H1 (cell line): ENCODE results near the gene TRAM1L1. TPM values are rescaled to one million over a fixed set of nuclear protein-coding genes. Genes with fewer than 3 reads are reported as not detected.

ENCODE experiments used
- CTCF ChIA-PET: fragments of 300-600 bp; sonication (Branson Sonifier 250); formaldehyde crosslinking; loops from one replicate; lab custom pipeline; 2021; ENCODE audit not compliant: partially characterized antibody; lab: Charles Lee
- POLR2A ChIA-PET: fragments of 300-600 bp; sonication (Branson Sonifier 250); formaldehyde crosslinking; loops from one replicate; lab custom pipeline; 2021; ENCODE audit warnings: inconsistent platforms; ENCODE audit not compliant: partially characterized antibody; lab: Charles Lee
- DNase-seq, 2 experiments: peaks; one replicate each; pipeline versions ENCODE4 v3.0.0 to v3.0.0-alpha.2; 2010 to 2022; ENCODE audit warnings: low spot score in 2 of 2, low read depth in 1 of 2, mixed read lengths in 1 of 2
- FAIRE-seq: peaks from 2 replicates; lab custom pipeline; 2011; peaks lifted over from hg19 to GRCh38; lab: Jason Lieb, UNC
- H2AFZ ChIP-seq: 2 replicates; pipeline ENCODE4 v1.8.1; 2012; ENCODE audit warnings: low read length, inconsistent platforms
- H2AK5ac ChIP-seq: 2 replicates; pipeline ENCODE4 v1.6.1; 2013; ENCODE audit warnings: low read depth, low read length
- H2BK120ac ChIP-seq: replicated peaks from 2 replicates; pipeline ENCODE3; 2013; ENCODE audit warnings: low read depth, low read length, inconsistent platforms
- H2BK12ac ChIP-seq: 2 replicates; pipeline ENCODE4 v1.6.1; 2013; ENCODE audit warnings: low read depth, low read length
- H2BK15ac ChIP-seq: 2 replicates; pipeline ENCODE4 v1.6.1; 2013; ENCODE audit warnings: low read length
- H2BK20ac ChIP-seq: 2 replicates; pipeline ENCODE4 v1.6.1; 2013; ENCODE audit warnings: low read length
- H2BK5ac ChIP-seq: 2 replicates; pipeline ENCODE4 v1.6.1; 2013; ENCODE audit warnings: low read depth, low read length
- H3K14ac ChIP-seq: 2 replicates; pipeline ENCODE4 v1.6.1; 2013; ENCODE audit warnings: inconsistent platforms; ENCODE audit not compliant: insufficient read length
- H3K18ac ChIP-seq: 2 replicates; pipeline ENCODE4 v1.6.1; 2013; ENCODE audit warnings: low read length; ENCODE audit errors: extremely low read depth
- H3K23ac ChIP-seq: 2 replicates; pipeline ENCODE4 v1.6.1; 2013; ENCODE audit warnings: inconsistent platforms; ENCODE audit not compliant: insufficient read length
- H3K23me2 ChIP-seq: 2 replicates; pipeline ENCODE4 v1.6.1; 2013; ENCODE audit warnings: low read depth, low read length
- H3K27ac ChIP-seq: 2 replicates; pipeline ENCODE4 v1.6.1; 2011; ENCODE audit warnings: low read depth, low read length, inconsistent platforms
- H3K27me3 ChIP-seq, 4 experiments: replicated peaks in 1 of 4; 1 replicate in 1 of 4; 2 replicates in 3 of 4; pipeline versions ENCODE4 v1.6.1 to v1.8.1; 2011 to 2013; ENCODE audit warnings: low read length in 3 of 4, mild to moderate bottlenecking in 3 of 4, inconsistent platforms in 2 of 4, mixed read lengths in 2 of 4, moderate library complexity in 1 of 4; ENCODE audit not compliant: control insufficient read depth in 3 of 4, insufficient read depth in 3 of 4; ENCODE audit errors: extremely low read depth in 1 of 4
- H3K36me3 ChIP-seq, 4 experiments: 2 replicates each; pipeline versions ENCODE4 v1.6.1 to v1.8.1; 2011 to 2013; ENCODE audit warnings: mild to moderate bottlenecking in 4 of 4, low read length in 3 of 4, moderate library complexity in 2 of 4, control low read depth in 1 of 4, inconsistent platforms in 1 of 4; ENCODE audit not compliant: insufficient read depth in 4 of 4, control insufficient read depth in 2 of 4
- H3K4ac ChIP-seq: replicated peaks from 2 replicates; pipeline ENCODE3; 2013; ENCODE audit warnings: low read length, low read depth, mixed read lengths, inconsistent platforms; ENCODE audit not compliant: insufficient read length
- H3K4me1 ChIP-seq, 4 experiments: replicated peaks in 1 of 4; 1 replicate in 1 of 4; 2 replicates in 3 of 4; pipeline versions ENCODE4 v1.6.1 to v1.8.1; 2011 to 2013; ENCODE audit warnings: low read length in 3 of 4, inconsistent platforms in 2 of 4, mixed read lengths in 1 of 4; ENCODE audit not compliant: insufficient read depth in 4 of 4, control insufficient read depth in 3 of 4
- H3K4me2 ChIP-seq, 2 experiments: 2 replicates each; pipeline versions ENCODE4 v1.6.1 to v1.8.1; 2011 to 2013; ENCODE audit warnings: low read depth in 2 of 2, low read length in 2 of 2, control low read depth in 1 of 2, inconsistent platforms in 1 of 2, mild to moderate bottlenecking in 1 of 2; ENCODE audit not compliant: insufficient read depth in 1 of 2
- H3K4me3 ChIP-seq, 4 experiments: fragments of 200-600, 300-600 bp in 1 of 4; sonication (generic), shearing (Covaris generic), sonication (Bioruptor Twin) in 1 of 4; 2 replicates each; pipeline versions ENCODE4 v1.5.1 to v1.8.1; 2011 to 2016; ENCODE audit warnings: low read length in 4 of 4, low read depth in 3 of 4, control low read depth in 2 of 4, inconsistent platforms in 2 of 4, mild to moderate bottlenecking in 2 of 4, mixed read lengths in 1 of 4, moderate library complexity in 1 of 4; ENCODE audit not compliant: insufficient read depth in 2 of 4; ENCODE audit errors: extremely low read depth in 1 of 4
- H3K56ac ChIP-seq: replicated peaks from 2 replicates; pipeline ENCODE3; 2013; ENCODE audit warnings: low read depth, mild to moderate bottlenecking, mixed read lengths, low read length, inconsistent platforms; ENCODE audit not compliant: insufficient read length
- H3K79me1 ChIP-seq: 2 replicates; pipeline ENCODE4 v1.6.1; 2013; ENCODE audit warnings: low read depth, low read length, control low read depth
- H3K79me2 ChIP-seq, 2 experiments: 2 replicates each; pipeline versions ENCODE4 v1.6.1 to v1.8.1; 2012 to 2013; ENCODE audit warnings: low read length in 2 of 2, mild to moderate bottlenecking in 2 of 2, inconsistent platforms in 1 of 2; ENCODE audit not compliant: insufficient read depth in 2 of 2, control insufficient read depth in 1 of 2
- H3K9ac ChIP-seq, 4 experiments: replicated peaks in 1 of 4; 1 replicate in 1 of 4; 2 replicates in 3 of 4; pipeline versions ENCODE4 v1.6.1 to v1.8.1; 2011 to 2013; ENCODE audit warnings: low read depth in 3 of 4, low read length in 3 of 4, control low read depth in 2 of 4, mild to moderate bottlenecking in 2 of 4, moderate library complexity in 2 of 4, inconsistent platforms in 1 of 4; ENCODE audit errors: extremely low read depth in 1 of 4
- H3K9me3 ChIP-seq, 2 experiments: 2 replicates each; pipeline versions ENCODE4 v1.6.1 to v1.8.1; 2012 to 2013; ENCODE audit warnings: mild to moderate bottlenecking in 2 of 2, moderate library complexity in 2 of 2, control low read depth in 1 of 2, inconsistent platforms in 1 of 2, low read depth in 1 of 2, low read length in 1 of 2, mixed read lengths in 1 of 2; ENCODE audit not compliant: insufficient read depth in 2 of 2
- H4K20me1 ChIP-seq, 2 experiments: replicated peaks in 1 of 2; 2 replicates each; pipeline versions ENCODE3 to v1.8.1; 2011 to 2013; ENCODE audit warnings: inconsistent platforms in 2 of 2, low read length in 2 of 2, mild to moderate bottlenecking in 1 of 2; ENCODE audit not compliant: insufficient read depth in 2 of 2, control insufficient read depth in 1 of 2
- H4K5ac ChIP-seq: 2 replicates; pipeline ENCODE4 v1.6.1; 2013; ENCODE audit warnings: low read length, low read depth, mixed read lengths, inconsistent platforms; ENCODE audit not compliant: insufficient read length
- H4K8ac ChIP-seq: 2 replicates; pipeline ENCODE4 v1.8.0; 2013; ENCODE audit warnings: mild to moderate bottlenecking, moderate library complexity, low read length, inconsistent platforms; ENCODE audit not compliant: insufficient read depth; ENCODE audit errors: extremely low read depth
- H4K91ac ChIP-seq: replicated peaks from 2 replicates; pipeline ENCODE3; 2013; ENCODE audit warnings: low read length, mixed read lengths, inconsistent platforms; ENCODE audit not compliant: insufficient read length
- ASH2L ChIP-seq: fragments of 200-600, 300-600 bp; sonication (generic); IDR thresholded peaks from one replicate; pipeline ENCODE4 v1.7.1; 2017; ENCODE audit warnings: low read length
- EZH2 ChIP-seq: fragments of 200-600 bp; sonication (generic); IDR thresholded peaks from 2 replicates; pipeline ENCODE4 v1.7.1; 2012; ENCODE audit warnings: low read depth, mild to moderate bottlenecking, moderate library complexity, low read length, inconsistent platforms; ENCODE audit not compliant: severe bottlenecking
- FOSL1 ChIP-seq: IDR thresholded peaks from 2 replicates; pipeline ENCODE4 v1.6.1; 2011; ENCODE audit warnings: mild to moderate bottlenecking, low read depth, low read length, moderate library complexity; ENCODE audit not compliant: insufficient read depth
- KDM1A ChIP-seq: fragments of 200-600, 300-600 bp; sonication (generic); IDR thresholded peaks from 2 replicates; pipeline ENCODE4 v1.7.1; 2016; ENCODE audit warnings: mild to moderate bottlenecking, low read length, borderline replicate concordance
- PHF8 ChIP-seq: fragments of 200-600 bp; sonication (generic); conservative IDR thresholded peaks from 2 replicates; pipeline ENCODE4 v1.7.1; 2012; ENCODE audit warnings: low read depth, mild to moderate bottlenecking, inconsistent platforms, low read length, moderate library complexity
- RBBP5 ChIP-seq: IDR thresholded peaks from 2 replicates; pipeline ENCODE4 v1.7.1; 2012; ENCODE audit warnings: low read depth, mild to moderate bottlenecking, inconsistent platforms, low read length, moderate library complexity, borderline replicate concordance
- RNF2 ChIP-seq: fragments of 200-900, 300-1000 bp; sonication (generic); IDR thresholded peaks from 2 replicates; pipeline ENCODE4 v1.7.1; 2016; ENCODE audit warnings: borderline replicate concordance, low read depth, mild to moderate bottlenecking, antibody characterized with exemption, low read length; ENCODE audit not compliant: poor library complexity, severe bottlenecking; ENCODE audit errors: missing control alignments
- SAP30 ChIP-seq: fragments of 300-600 bp; sonication (generic); IDR thresholded peaks from 2 replicates; pipeline ENCODE4 v1.7.1; 2012; ENCODE audit warnings: low read length, moderate library complexity, mild to moderate bottlenecking, inconsistent platforms; ENCODE audit not compliant: insufficient read depth, insufficient replicate concordance
- SIN3A ChIP-seq, 2 experiments: IDR thresholded peaks in 1 of 2; conservative IDR thresholded peaks in 1 of 2; 2 replicates each; pipeline ENCODE4 v1.6.1; 2011 to 2012; ENCODE audit warnings: low read length in 2 of 2, improper control_type of control experiment in 1 of 2, low read depth in 1 of 2, mild to moderate bottlenecking in 1 of 2
- SIX5 ChIP-seq: IDR thresholded peaks from 2 replicates; pipeline ENCODE4 v1.6.1; 2011; ENCODE audit warnings: mild to moderate bottlenecking, low read depth, low read length
- TAF7 ChIP-seq: optimal IDR thresholded peaks from 2 replicates; pipeline ENCODE3; 2011; ENCODE audit warnings: low read depth, mild to moderate bottlenecking, inconsistent platforms, low read length, moderate library complexity, borderline replicate concordance
- TCF12 ChIP-seq: IDR thresholded peaks from 2 replicates; pipeline ENCODE4 v1.6.1; 2011; ENCODE audit warnings: low read depth, mild to moderate bottlenecking, low read length
- WGBS, 2 experiments: shearing (Covaris generic) in 1 of 2; methylation state at CpG; one replicate each; pipeline versions ENCODE4 v1.1.6 to v1.1.7; 2013 to 2015; ENCODE audit warnings: low lambda C conversion rate in 2 of 2, mixed read lengths in 2 of 2, inconsistent platforms in 1 of 2, low coverage in 1 of 2, missing lambda C conversion rate in 1 of 2; ENCODE audit not compliant: insufficient replicate concordance in 2 of 2, insufficient coverage in 1 of 2, insufficient read length in 1 of 2; ENCODE audit errors: extremely low coverage in 1 of 2, missing lambda C conversion rate in 1 of 2; 5-methylcytosine and 5-hydroxymethylcytosine counted together
- polyA plus RNA-seq, 7 experiments: library from polyadenylated mRNA; depleted of rRNA in 3 of 7; stranded (reverse) in 5 of 7; unstranded in 2 of 7; fragments of >200 nt in 5 of 7; fragments of 200-250 nt in 2 of 7; gene quantifications; 1 replicate in 5 of 7; 2 replicates in 1 of 7; 4 replicates in 1 of 7; pipeline versions ENCODE4 v1.2.1 to v1.2.3, GENCODE V29; 2011 to 2013; ENCODE audit warnings: missing spikeins in 2 of 7, mixed read lengths in 2 of 7
- total RNA-seq: library from RNA; stranded (reverse); fragmentation: NEBNext Ultra II Directional; extraction: Animal tissue kit (Norgen Biotek cat#: 25700); gene quantifications from 2 replicates; pipeline ENCODE4 v1.2.1, GENCODE V29; 2021

Gene TRAM1L1
- total and polyA plus RNA-seq, 2 of the 8 experiments (the other 6 are each of a cell fraction or from before 2014, with no cell fraction given): 0.94 to 1.5 TPM

DNA sequence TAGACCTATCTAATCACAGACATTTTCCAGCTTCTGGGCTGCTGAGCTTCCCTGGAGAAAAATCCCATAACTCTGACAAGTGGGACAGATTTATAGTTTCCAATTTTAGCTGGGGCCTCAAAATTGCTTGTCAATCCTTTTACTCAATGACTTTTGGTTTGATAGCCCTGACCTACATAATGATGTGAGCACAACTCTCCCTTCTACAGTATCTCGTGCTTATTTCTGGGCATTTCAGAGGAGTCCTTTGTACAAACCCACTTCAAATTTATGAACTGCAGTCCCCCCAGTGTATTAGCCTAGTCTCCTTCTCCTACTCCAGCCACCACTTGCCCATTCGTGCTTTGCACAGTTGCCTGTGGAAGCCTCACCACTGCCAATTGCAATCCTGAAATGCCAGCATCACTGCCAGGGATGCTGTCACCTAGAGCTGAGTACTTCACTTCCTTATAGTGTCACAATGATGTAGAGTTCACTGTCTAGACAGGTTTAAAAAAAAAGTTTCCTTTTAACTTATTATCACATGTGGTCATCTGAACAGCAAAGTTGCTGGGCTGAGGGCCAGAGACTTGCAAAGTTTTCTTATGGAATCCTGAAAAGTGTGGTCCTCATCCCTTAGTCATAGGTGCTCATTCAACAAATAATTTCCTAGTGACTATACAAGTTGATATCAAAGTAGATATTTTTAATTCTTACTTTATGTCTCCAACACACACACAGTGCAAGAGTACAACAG, 21.2 kb downstream of the TRAM1L1 start:
- Histone ChIP-seq H3K23me2 (no peaks in the 10 kb centered on the region), H3K79me2 (no peaks in the 10 kb centered on the region), H2BK12ac (no peak overlapping the region), H3K4ac (no peak overlapping the region), H3K36me3 (no peaks in the 10 kb centered on the region), H2BK15ac (no peak overlapping the region), H3K9me3 (no peaks in the 10 kb centered on the region), H3K27me3 (no peaks in the 10 kb centered on the region), H3K23ac (no peak overlapping the region), H3K4me3 (no peak overlapping the region), H3K18ac (no peak overlapping the region), H3K27ac (no peak overlapping the region), H2BK120ac (no peak overlapping the region), H2AFZ (no peak overlapping the region), H3K56ac (no peak overlapping the region), H3K79me1 (no peaks in the 10 kb centered on the region), H3K9ac (no peak overlapping the region), H4K8ac (no peak overlapping the region), H4K20me1 (no peaks in the 10 kb centered on the region), H3K4me1 (no peaks in the 10 kb centered on the region), H2BK5ac (no peak overlapping the region), H4K91ac (no peak overlapping the region), H4K5ac (no peak overlapping the region), H2BK20ac (no peak overlapping the region), H3K14ac (no peak overlapping the region), H3K4me2 (no peak overlapping the region), H2AK5ac (no peak overlapping the region)
- 84% methylated on average over 2 of the region's 2 CpGs; no CpG with 5 or more reads in 1 of the 2 experiments for WGBS, 2 experiments
- FAIRE-seq: no peak
- ChIA-PET CTCF (interaction anchor here (0.7 kb wide), 1 partner anchor 40 kb away, joined by 4 read pairs; no protein-coding TSS in a partner anchor), POLR2A (no interaction called here)
- no peak for DNase-seq
- TF ChIP-seq SAP30 (no peak), PHF8 (no peak), EZH2 (no peak), SIX5 (no peak), ASH2L (no peak), TAF7 (no peak), KDM1A (no peak), SIN3A (conservative IDR thresholded peaks at IDR 0.05 in 1 of 2, IDR thresholded peaks at IDR 0.05 in 1 of 2; ENCODE audit: low read depth in 1 of 2, low read length in 2 of 2) (no peak), TCF12 (no peak), FOSL1 (no peak), RNF2 (no peak), RBBP5 (no peak)
